HG02678 (cell line): Measurements from ENCODE around the gene NAV2.

ENCODE experiments used
- ATAC-seq: cut with Tn5 transposase; IDR thresholded peaks from one replicate; pipeline ENCODE4 v1.9.1; 2021; ENCODE audit warnings: mild to moderate bottlenecking, moderate library complexity; ENCODE audit not compliant: unreplicated experiment

The NAV2 gene

GRCh38 chr11:19827399-19828135, 114.9 kb downstream of the NAV2 start:
- no peak for ATAC-seq

GRCh38 chr11:19828382-19829108, 115.9 kb downstream of the NAV2 start:
- no peak for ATAC-seq

GRCh38 chr11:19829109-19829837, 116.6 kb downstream of the NAV2 start:
- ATAC-seq, result no peak

- ATAC-seq, result no peak
Measured at GRCh38 chr11:19832086-19832750, 119.6 kb downstream of the NAV2 start.

- ATAC-seq, result no peak
Measured at GRCh38 chr11:19832901-19833300, 120.3 kb downstream of the NAV2 start.

- ATAC-seq, result no peak
Measured at GRCh38 chr11:19834771-19835170, 122.1 kb downstream of the NAV2 start.

- ATAC-seq, result no peak
Measured at GRCh38 chr11:19836666-19837065, 124.0 kb downstream of the NAV2 start.

- no peak for ATAC-seq
Measured at GRCh38 chr11:19838994-19839768, 126.5 kb downstream of the NAV2 start.

- ATAC-seq, result no peak
Measured at GRCh38 chr11:19840961-19841360, 128.3 kb downstream of the NAV2 start.

- no peak for ATAC-seq
Measured at GRCh38 chr11:19842505-19842904, 129.9 kb downstream of the NAV2 start.

GRCh38 chr11:19843079-19843478, 130.4 kb downstream of the NAV2 start:
- ATAC-seq, result no peak

- ATAC-seq, result no peak
Measured at GRCh38 chr11:19844012-19844411, 131.4 kb downstream of the NAV2 start.

- no peak for ATAC-seq
Measured at GRCh38 chr11:19844806-19845205, 132.2 kb downstream of the NAV2 start.

GRCh38 chr11:19845626-19846025, 133.0 kb downstream of the NAV2 start:
- ATAC-seq, result no peak

GRCh38 chr11:19846654-19847305, 134.1 kb downstream of the NAV2 start:
- no peak for ATAC-seq

- ATAC-seq, result no peak
Measured at GRCh38 chr11:19848219-19848618, 135.6 kb downstream of the NAV2 start.

- ATAC-seq, result no peak
Measured at GRCh38 chr11:19849107-19849789, 136.6 kb downstream of the NAV2 start.

GRCh38 chr11:19849947-19850593, 137.4 kb downstream of the NAV2 start:
- no peak for ATAC-seq

GRCh38 chr11:19852288-19852687, 139.7 kb downstream of the NAV2 start:
- no peak for ATAC-seq
